HEK293 (cell line): ENCODE data around the gene VPS13C.

Experiments
- CTCF ChIA-PET: fragments of 350-600 bp; formaldehyde crosslinking; extraction: SDS; loops from one replicate; lab custom pipeline; 2021; ENCODE audit warnings: antibody characterized with exemption; lab: Yijun Ruan, JAX
- POLR2A ChIA-PET: fragments of 300-600 bp; formaldehyde crosslinking; extraction: SDS; loops from one replicate; lab custom pipeline; 2020; ENCODE audit warnings: antibody characterized with exemption, inconsistent platforms; lab: Yijun Ruan, JAX
- H3K27ac ChIP-seq: fragments of 200-500 bp; sonication (Bioruptor generic); 2 replicates; pipeline ENCODE4 v1.5.1; 2014; ENCODE audit warnings: low read depth, low read length, control low read depth, inconsistent platforms; ENCODE audit errors: extremely low read depth
- H3K36me3 ChIP-seq, 2 experiments: fragments of 200-500 bp in 1 of 2; sonication (Bioruptor generic) in 1 of 2; 1 replicate in 1 of 2; 2 replicates in 1 of 2; pipeline ENCODE4 v1.5.1; 2014 to 2017; ENCODE audit warnings: inconsistent platforms in 2 of 2, low read length in 2 of 2; ENCODE audit not compliant: control insufficient read depth in 2 of 2, insufficient read depth in 1 of 2
- H3K4me1 ChIP-seq: fragments of 200-500 bp; sonication (Bioruptor generic); 2 replicates; pipeline ENCODE4 v1.5.1; 2014; ENCODE audit warnings: mild to moderate bottlenecking, low read length, inconsistent platforms; ENCODE audit not compliant: control insufficient read depth, insufficient read depth
- H3K4me3 ChIP-seq: 2 replicates; pipeline ENCODE4 v1.5.1; 2011; ENCODE audit warnings: low read depth, mild to moderate bottlenecking, control low read depth, low read length, moderate library complexity
- H3K9me3 ChIP-seq: fragments of 200-500 bp; sonication (Bioruptor generic); 2 replicates; pipeline ENCODE4 v1.5.1; 2014; ENCODE audit warnings: low read depth, low read length, inconsistent platforms; ENCODE audit not compliant: control insufficient read depth, insufficient read depth
- EGR2 ChIP-seq: fragments of 450-650 bp; formaldehyde crosslinking; IDR thresholded peaks from 2 replicates; pipeline ENCODE4 v1.5.1; 2016; ENCODE audit warnings: low read depth, missing biosample characterization, missing genetic modification characterization
- FEZF1 ChIP-seq: fragments of 450-650 bp; formaldehyde crosslinking; IDR thresholded peaks from 2 replicates; pipeline ENCODE4 v1.5.1; 2016; ENCODE audit warnings: missing biosample characterization, missing genetic modification characterization
- GLI2 ChIP-seq: fragments of 450-650 bp; formaldehyde crosslinking; IDR thresholded peaks from 2 replicates; pipeline ENCODE4; 2017; ENCODE audit warnings: missing biosample characterization, missing genetic modification characterization, low read depth, borderline replicate concordance
- GLIS2 ChIP-seq: fragments of 450-650 bp; formaldehyde crosslinking; IDR thresholded peaks from 2 replicates; pipeline ENCODE4 v1.5.1; 2016; ENCODE audit warnings: missing biosample characterization, missing genetic modification characterization
- REST ChIP-seq: fragments of 450-650 bp; formaldehyde crosslinking; IDR thresholded peaks from 2 replicates; pipeline ENCODE4 v1.5.1; 2016; ENCODE audit warnings: missing biosample characterization, missing genetic modification characterization
- SALL2 ChIP-seq: fragments of 450-650 bp; formaldehyde crosslinking; IDR thresholded peaks from 2 replicates; pipeline ENCODE4 v1.5.0; 2017; ENCODE audit warnings: missing biosample characterization, mild to moderate bottlenecking, missing genetic modification characterization, borderline replicate concordance
- SETDB1 ChIP-seq: IDR thresholded peaks from one replicate; pipeline ENCODE4 v1.6.1; 2017; ENCODE audit warnings: mild to moderate bottlenecking, low read length, moderate library complexity, mixed read lengths; ENCODE audit not compliant: insufficient read length
- TCF7L2 ChIP-seq: IDR thresholded peaks from 2 replicates; pipeline ENCODE4 v1.6.1; 2011; ENCODE audit warnings: low read depth, mild to moderate bottlenecking, inconsistent platforms, low read length, moderate library complexity, borderline replicate concordance
- WT1 ChIP-seq: fragments of 450-650 bp; formaldehyde crosslinking; IDR thresholded peaks from 2 replicates; pipeline ENCODE4 v1.5.1; 2016; ENCODE audit warnings: missing biosample characterization, missing genetic modification characterization
- YY1 ChIP-seq: fragments of 450-650 bp; formaldehyde crosslinking; IDR thresholded peaks from 2 replicates; pipeline ENCODE4 v1.5.1; 2018; ENCODE audit warnings: missing biosample characterization, missing genetic modification characterization
- ZBTB20 ChIP-seq: fragments of 450-650 bp; formaldehyde crosslinking; IDR thresholded peaks from 2 replicates; pipeline ENCODE4 v1.5.1; 2016; ENCODE audit warnings: missing biosample characterization, missing genetic modification characterization
- ZBTB7A ChIP-seq: fragments of 450-650 bp; formaldehyde crosslinking; IDR thresholded peaks from 2 replicates; pipeline ENCODE4 v1.5.1; 2016; ENCODE audit warnings: low read depth, missing biosample characterization, missing genetic modification characterization
- ZNF138 ChIP-seq: fragments of 450-650 bp; formaldehyde crosslinking; IDR thresholded peaks from 2 replicates; pipeline ENCODE4 v1.5.1; 2016; ENCODE audit warnings: missing biosample characterization, missing genetic modification characterization, borderline replicate concordance
- ZNF155 ChIP-seq: fragments of 450-650 bp; formaldehyde crosslinking; IDR thresholded peaks from 2 replicates; pipeline ENCODE4 v1.5.1; 2016; ENCODE audit warnings: missing biosample characterization, missing genetic modification characterization
- ZNF280C ChIP-seq: fragments of 450-650 bp; formaldehyde crosslinking; IDR thresholded peaks from 2 replicates; pipeline ENCODE4 v1.5.1; 2016; ENCODE audit warnings: missing biosample characterization, missing genetic modification characterization
- ZNF391 ChIP-seq: fragments of 450-650 bp; formaldehyde crosslinking; IDR thresholded peaks from 2 replicates; pipeline ENCODE4 v1.5.1; 2016; ENCODE audit warnings: low read depth, missing biosample characterization, missing genetic modification characterization, borderline replicate concordance
- ZNF514 ChIP-seq: fragments of 450-650 bp; formaldehyde crosslinking; IDR thresholded peaks from 2 replicates; pipeline ENCODE4 v1.5.1; 2016; ENCODE audit warnings: missing biosample characterization, missing genetic modification characterization
- ZNF521 ChIP-seq: fragments of 450-650 bp; formaldehyde crosslinking; IDR thresholded peaks from 2 replicates; pipeline ENCODE4 v1.5.1; 2017; ENCODE audit warnings: missing biosample characterization, mild to moderate bottlenecking, missing genetic modification characterization
- ZNF544 ChIP-seq: fragments of 450-650 bp; formaldehyde crosslinking; IDR thresholded peaks from 2 replicates; pipeline ENCODE4 v1.5.0; 2017; ENCODE audit warnings: missing biosample characterization, missing genetic modification characterization
- ZNF548 ChIP-seq: fragments of 450-650 bp; formaldehyde crosslinking; IDR thresholded peaks from 2 replicates; pipeline ENCODE4 v1.5.1; 2016; ENCODE audit warnings: missing biosample characterization, missing genetic modification characterization
- ZNF571 ChIP-seq: fragments of 450-650 bp; formaldehyde crosslinking; IDR thresholded peaks from 2 replicates; pipeline ENCODE4 v1.5.0; 2017; ENCODE audit warnings: missing biosample characterization, missing genetic modification characterization
- ZNF645 ChIP-seq: fragments of 450-650 bp; formaldehyde crosslinking; IDR thresholded peaks from 2 replicates; pipeline ENCODE4; 2016; ENCODE audit warnings: missing biosample characterization, missing genetic modification characterization
- ZNF664 ChIP-seq: fragments of 450-650 bp; formaldehyde crosslinking; IDR thresholded peaks from 2 replicates; pipeline ENCODE4 v1.5.1; 2016; ENCODE audit warnings: missing biosample characterization, missing genetic modification characterization
- ZNF704 ChIP-seq: fragments of 450-650 bp; formaldehyde crosslinking; IDR thresholded peaks from 2 replicates; pipeline ENCODE4 v1.5.1; 2016; ENCODE audit warnings: missing biosample characterization, missing genetic modification characterization
- ZNF776 ChIP-seq: fragments of 450-650 bp; formaldehyde crosslinking; IDR thresholded peaks from 2 replicates; pipeline ENCODE4 v1.5.0; 2017; ENCODE audit warnings: missing biosample characterization, missing genetic modification characterization, borderline replicate concordance
- ZSCAN30 ChIP-seq: fragments of 450-650 bp; IDR thresholded peaks from 2 replicates; pipeline ENCODE4 v1.5.1; 2018; ENCODE audit warnings: missing biosample characterization, mild to moderate bottlenecking, missing genetic modification characterization, moderate library complexity
- ZSCAN4 ChIP-seq: fragments of 450-650 bp; formaldehyde crosslinking; IDR thresholded peaks from 2 replicates; pipeline ENCODE4 v1.5.1; 2017; ENCODE audit warnings: missing biosample characterization, missing genetic modification characterization

The VPS13C gene

GRCh38 chr15:61951949-61952348 lies 108.3 kb downstream of the VPS13C start:
- POLR2A ChIA-PET: no interaction called here
- TF ChIP-seq ZNF521 (tag by site-specific recombination) (no peak), ZNF544 (tag by site-specific recombination) (no peak), FEZF1 (no peak), ZBTB20 (no peak), EGR2 (no peak), ZNF514 (tag by site-specific recombination) (no peak), GLIS2 (no peak), ZBTB7A (tag by site-specific recombination) (no peak), SETDB1 (no peak), ZNF391 (tag by site-specific recombination) (no peak), ZNF548 (tag by site-specific recombination) (no peak), YY1 (tag by site-specific recombination) (no peak), ZNF776 (no peak), ZNF155 (no peak), GLI2 (tag by site-specific recombination) (no peak), ZSCAN4 (tag by site-specific recombination) (no peak), SALL2 (tag by site-specific recombination) (no peak), TCF7L2 (no peak), ZNF571 (tag by site-specific recombination) (no peak)
- Histone ChIP-seq H3K4me3 (no peak overlapping the region), H3K4me1 (no peaks in the 10 kb centered on the region), H3K9me3 (no peaks in the 10 kb centered on the region), H3K27ac (no peak overlapping the region), H3K36me3 (peaks cover 3 to 20% of the 10 kb centered on the region in 2 experiments; a peak in 2 of 3 replicates)
- CTCF ChIA-PET: interaction anchor here (0.9 kb wide), 1 partner anchor 31 kb away, joined by 4 read pairs; no protein-coding TSS in a partner anchor

- no peaks in the 10 kb centered on the region for H3K9me3 ChIP-seq
- CTCF ChIA-PET: interaction anchor here (1.0 kb wide), 1 partner anchor 117 kb away, joined by 4 read pairs; no protein-coding TSS in a partner anchor
- no peak for TF ChIP-seq ZNF664 (tag by site-specific recombination)
- TF ChIP-seq ZNF704: no peak
- TF ChIP-seq ZSCAN30: no peak
- TF ChIP-seq ZNF645 (tag by site-specific recombination): no peak
- no peak for TF ChIP-seq REST (tag by site-specific recombination)
- TF ChIP-seq ZNF138 (tag by site-specific recombination): no peak
- no peak for TF ChIP-seq ZNF280C (tag by site-specific recombination)
- no peak for TF ChIP-seq FEZF1
- TF ChIP-seq WT1 (tag by site-specific recombination): no peak
Measured at GRCh38 chr15:61946778-61947177, 113.5 kb downstream of the VPS13C start.

More at GRCh38 chr15:61946778-61947177, 113.5 kb downstream of the VPS13C start:
- Histone ChIP-seq H3K4me1 (no peaks in the 10 kb centered on the region), H3K36me3 (peaks cover 4 to 28% of the 10 kb centered on the region in 2 experiments; a peak in 2 of 3 replicates), H3K27ac (no peak overlapping the region), H3K4me3 (no peak overlapping the region)
- POLR2A ChIA-PET: no interaction called here
